Measurements from ENCODE around the gene HOXC11.

HOXC11 gene

GRCh38 chr12:54012631-54013409, 39.9 kb downstream of the HOXC11 start:
- no peak for DNase-seq

GRCh38 chr12:54014377-54015017, 41.6 kb downstream of the HOXC11 start:
- DNase-seq: no peak

- DNase-seq: no peak
These were observed 42.3 kb downstream of the HOXC11 start for GRCh38 chr12:54015018-54015931.

GRCh38 chr12:54016051-54016450, 43.1 kb downstream of the HOXC11 start:
- DNase-seq: no peak

- peak; percentile 97 for DNase-seq
These were observed 43.6 kb downstream of the HOXC11 start for GRCh38 chr12:54016478-54016964.

- no peak for DNase-seq
These were observed 44.3 kb downstream of the HOXC11 start for GRCh38 chr12:54017027-54017788.

- DNase-seq: no peak
These were observed 45.0 kb downstream of the HOXC11 start for GRCh38 chr12:54017878-54018467.

GRCh38 chr12:54018468-54018984, 45.6 kb downstream of the HOXC11 start:
- DNase-seq: no peak

GRCh38 chr12:54019091-54019811, 46.3 kb downstream of the HOXC11 start:
- DNase-seq: no peak

- DNase-seq: no peak
These were observed 47.1 kb downstream of the HOXC11 start for GRCh38 chr12:54019924-54020590.

- no peak for DNase-seq
These were observed 47.9 kb downstream of the HOXC11 start for GRCh38 chr12:54020591-54021405.

GRCh38 chr12:54021432-54022013, 48.6 kb downstream of the HOXC11 start:
- DNase-seq: no peak

GRCh38 chr12:54022960-54023884, 50.3 kb downstream of the HOXC11 start:
- DNase-seq: no peak

- DNase-seq: no peak
These were observed 51.2 kb downstream of the HOXC11 start for GRCh38 chr12:54024127-54024526.

GRCh38 chr12:54024581-54025305, 51.8 kb downstream of the HOXC11 start:
- no peak for DNase-seq

- DNase-seq: no peak
These were observed 52.8 kb downstream of the HOXC11 start for GRCh38 chr12:54025499-54026405.

All from NCI-H526 treated with DMSO at 0.1 percent for 48 hours (cell line).